ENCODE results near the gene MISP3. TPM values are rescaled to one million over a fixed set of nuclear protein-coding genes. Genes with fewer than 3 reads are reported as not detected.

MISP3 gene
- total RNA-seq, 1 donor from 2014 or later: 2.1 TPM

GRCh38 chr19:14102102-14102696 is 29.6 kb downstream of the MISP3 start:
- TF ChIP-seq CTCF (IDR thresholded peaks at IDR 0.05): no peak
- peaks cover 11% of the 10 kb centered on the region for H3K36me3 Mint-ChIP-seq (ENCODE audit: unreplicated experiment)
- H3K4me1 Mint-ChIP-seq (ENCODE audit: unreplicated experiment): no peaks in the 10 kb centered on the region
- H3K27ac Mint-ChIP-seq (ENCODE audit: unreplicated experiment): no peak overlapping the region
- no peaks in the 10 kb centered on the region for H3K27me3 Mint-ChIP-seq (ENCODE audit: unreplicated experiment)
- H3K9me3 Mint-ChIP-seq (ENCODE audit: unreplicated experiment): no peaks in the 10 kb centered on the region
- DNase-seq (ENCODE audit: extremely low spot score, unreplicated experiment): no peak
- H3K4me3 Mint-ChIP-seq (ENCODE audit: unreplicated experiment): no peak overlapping the region

DNA sequence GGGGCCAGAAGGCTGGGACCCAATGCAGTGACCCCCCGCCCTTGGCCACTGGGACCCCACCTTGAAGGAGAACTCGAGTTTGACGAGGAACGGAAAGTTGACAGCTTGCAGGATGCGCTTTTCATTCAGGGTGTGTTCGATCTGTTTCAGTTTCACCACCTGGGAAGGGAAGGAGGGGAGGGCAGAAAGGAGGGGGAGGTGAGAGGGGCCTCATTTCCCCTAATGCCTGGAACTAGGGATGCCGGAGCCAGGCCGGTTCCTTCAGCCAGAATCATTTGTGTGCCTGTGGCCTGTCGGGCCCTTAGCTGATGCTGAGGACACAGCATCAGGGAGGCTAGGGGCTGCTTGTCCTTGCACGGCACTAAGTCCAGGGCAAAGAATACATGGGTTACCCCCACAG is 30.2 kb downstream of the MISP3 start:
- Mint-ChIP-seq H3K27ac (ENCODE audit: unreplicated experiment) (no peak overlapping the region), H3K4me1 (ENCODE audit: unreplicated experiment) (no peaks in the 10 kb centered on the region), H3K4me3 (ENCODE audit: unreplicated experiment) (no peak overlapping the region), H3K27me3 (ENCODE audit: unreplicated experiment) (no peaks in the 10 kb centered on the region), H3K36me3 (ENCODE audit: unreplicated experiment) (peaks cover 11% of the 10 kb centered on the region), H3K9me3 (ENCODE audit: unreplicated experiment) (no peaks in the 10 kb centered on the region)
- no peak for DNase-seq (ENCODE audit: extremely low spot score, unreplicated experiment)
- TF ChIP-seq CTCF (IDR thresholded peaks at IDR 0.05): no peak

GRCh38 chr19:14103310-14103709 is 30.7 kb downstream of the MISP3 start:
- Mint-ChIP-seq H3K4me1 (ENCODE audit: unreplicated experiment) (no peaks in the 10 kb centered on the region), H3K27me3 (ENCODE audit: unreplicated experiment) (no peaks in the 10 kb centered on the region), H3K36me3 (ENCODE audit: unreplicated experiment) (peaks cover 11% of the 10 kb centered on the region), H3K27ac (ENCODE audit: unreplicated experiment) (no peak overlapping the region), H3K4me3 (ENCODE audit: unreplicated experiment) (no peak overlapping the region), H3K9me3 (ENCODE audit: unreplicated experiment) (no peaks in the 10 kb centered on the region)
- TF ChIP-seq CTCF (IDR thresholded peaks at IDR 0.05): no peak
- DNase-seq (ENCODE audit: extremely low spot score, unreplicated experiment): no peak

- no peaks in the 10 kb centered on the region for H3K9me3 Mint-ChIP-seq (ENCODE audit: unreplicated experiment)
- H3K36me3 Mint-ChIP-seq (ENCODE audit: unreplicated experiment): peaks cover 10% of the 10 kb centered on the region
- H3K4me3 Mint-ChIP-seq (ENCODE audit: unreplicated experiment): no peak overlapping the region
- no peak for DNase-seq (ENCODE audit: extremely low spot score, unreplicated experiment)
- H3K4me1 Mint-ChIP-seq (ENCODE audit: unreplicated experiment): peaks cover 2% of the 10 kb centered on the region
- TF ChIP-seq CTCF (IDR thresholded peaks at IDR 0.05): no peak
- H3K27me3 Mint-ChIP-seq (ENCODE audit: unreplicated experiment): no peaks in the 10 kb centered on the region
- H3K27ac Mint-ChIP-seq (ENCODE audit: unreplicated experiment): no peak overlapping the region
Measured at GRCh38 chr19:14105680-14106079, 33.1 kb downstream of the MISP3 start.

GRCh38 chr19:14106840-14107239 is 34.3 kb downstream of the MISP3 start:
- DNase-seq (ENCODE audit: extremely low spot score, unreplicated experiment): no peak
- TF ChIP-seq CTCF (IDR thresholded peaks at IDR 0.05): no peak
- Mint-ChIP-seq H3K27ac (ENCODE audit: unreplicated experiment) (no peak overlapping the region), H3K4me3 (ENCODE audit: unreplicated experiment) (no peak overlapping the region), H3K4me1 (ENCODE audit: unreplicated experiment) (peaks cover 7% of the 10 kb centered on the region), H3K27me3 (ENCODE audit: unreplicated experiment) (no peaks in the 10 kb centered on the region), H3K9me3 (ENCODE audit: unreplicated experiment) (no peaks in the 10 kb centered on the region), H3K36me3 (ENCODE audit: unreplicated experiment) (peaks cover 6% of the 10 kb centered on the region)

Measured in osteocyte (in vitro differentiated cells).